COLO829 (cell line): ENCODE data around the gene DNAJC3.
"Not testable (repeated sequence)": the region's sequence is repeated elsewhere in the genome, so short reads cannot be mapped to it uniquely, and the experiment has no call there.

Source experiments
- DNase-seq: peaks from one replicate; pipeline ENCODE4 v3.0.0; 2012; ENCODE audit warnings: low spot score

DNAJC3 gene

DNA sequence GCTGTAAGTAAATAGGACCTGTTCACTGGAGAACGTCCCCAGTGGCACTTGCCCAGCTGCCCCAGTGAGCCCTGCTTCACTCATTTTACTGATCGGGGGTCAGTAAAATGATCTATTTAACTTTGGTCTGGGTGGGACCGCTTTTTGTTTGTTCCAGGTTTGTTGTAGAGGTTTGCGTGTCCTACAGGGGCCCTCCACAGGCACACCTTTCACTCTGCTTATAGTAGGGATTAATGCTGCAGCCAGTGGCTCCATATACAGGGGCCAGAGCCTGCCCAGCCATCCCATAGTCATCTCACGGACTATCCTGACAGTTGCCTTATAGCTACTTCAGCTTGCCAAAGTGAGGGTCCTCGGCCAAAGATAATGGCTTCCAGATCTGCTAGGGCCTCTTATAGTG, 104.1 kb downstream of the DNAJC3 start:
- no peak for DNase-seq

DNA sequence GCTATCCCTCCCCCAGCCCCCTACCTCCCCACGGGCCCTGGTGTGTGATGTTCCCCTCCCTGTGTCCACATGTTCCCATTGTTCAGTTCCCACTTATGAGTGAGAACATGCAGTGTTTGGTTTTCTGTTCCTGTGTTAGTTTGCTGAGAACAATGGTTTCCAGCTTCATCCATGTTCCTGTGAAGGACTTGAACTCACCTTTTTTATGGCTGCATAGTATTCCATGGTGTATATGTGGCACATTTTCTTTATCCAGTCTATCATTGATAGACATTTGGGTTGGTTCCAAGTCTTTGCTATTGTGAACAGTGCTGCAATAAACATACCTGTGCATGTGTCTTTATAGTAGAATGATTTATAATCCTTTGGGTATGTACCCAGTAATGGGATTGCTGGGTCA, 105.0 kb downstream of the DNAJC3 start:
- DNase-seq, result not testable (repeated sequence)

- DNase-seq, result no peak
These were observed 106.8 kb downstream of the DNAJC3 start for GRCh38 chr13:95783747-95784146.

DNA sequence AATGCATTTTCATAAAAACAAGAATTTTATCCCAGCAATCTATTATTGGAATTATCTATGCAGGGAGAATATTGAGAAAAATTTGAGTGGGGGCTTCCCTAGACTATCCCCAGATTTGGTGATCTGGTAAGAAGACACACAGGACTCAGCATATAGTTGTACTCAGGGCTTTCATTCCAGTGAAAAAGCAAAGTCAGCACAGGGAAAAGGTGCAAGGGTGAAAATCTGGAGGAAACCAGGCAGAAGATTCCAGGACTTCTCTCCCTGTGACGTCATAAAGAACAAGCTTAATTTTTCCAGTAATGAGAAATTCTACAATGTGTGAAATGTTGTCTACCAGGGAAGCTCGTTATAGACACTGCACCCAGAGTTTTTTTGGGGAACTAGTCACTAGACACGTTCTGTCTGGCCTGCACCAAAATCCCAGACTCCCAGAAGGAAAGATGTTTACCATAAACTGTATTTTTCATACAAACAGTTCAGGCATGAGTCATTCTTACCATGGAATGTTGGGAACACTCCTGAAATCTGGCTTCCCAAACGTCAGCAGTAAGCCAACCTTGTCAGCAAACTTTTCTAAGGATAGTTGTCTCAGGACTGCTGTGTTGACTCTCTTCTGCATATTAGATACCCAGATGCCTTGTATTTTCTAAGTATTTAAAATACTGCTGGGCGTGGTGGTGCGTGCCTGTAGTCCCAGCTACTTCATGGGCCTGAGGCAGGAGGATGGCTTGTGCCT, 107.4 kb downstream of the DNAJC3 start:
- DNase-seq, result peak; percentile 13

DNA sequence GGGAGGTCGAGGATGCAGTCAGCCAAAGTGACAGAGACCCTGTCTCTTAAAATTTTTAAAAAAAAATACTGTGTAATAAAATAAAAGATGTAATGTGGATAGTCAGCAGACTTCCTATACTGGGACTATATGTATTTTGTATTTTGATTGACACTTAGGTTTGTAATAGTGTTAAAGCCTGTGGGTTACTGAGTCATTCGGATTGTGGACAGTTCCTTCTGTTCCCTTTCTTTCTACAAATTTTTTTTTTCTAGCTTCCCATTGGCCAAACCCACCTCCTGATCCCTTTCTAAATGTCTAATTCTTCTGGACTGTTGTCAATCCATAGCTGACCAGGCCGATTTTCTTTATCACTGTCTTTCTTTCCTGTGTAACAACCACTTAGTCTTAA, 108.0 kb downstream of the DNAJC3 start:
- no peak for DNase-seq

DNA sequence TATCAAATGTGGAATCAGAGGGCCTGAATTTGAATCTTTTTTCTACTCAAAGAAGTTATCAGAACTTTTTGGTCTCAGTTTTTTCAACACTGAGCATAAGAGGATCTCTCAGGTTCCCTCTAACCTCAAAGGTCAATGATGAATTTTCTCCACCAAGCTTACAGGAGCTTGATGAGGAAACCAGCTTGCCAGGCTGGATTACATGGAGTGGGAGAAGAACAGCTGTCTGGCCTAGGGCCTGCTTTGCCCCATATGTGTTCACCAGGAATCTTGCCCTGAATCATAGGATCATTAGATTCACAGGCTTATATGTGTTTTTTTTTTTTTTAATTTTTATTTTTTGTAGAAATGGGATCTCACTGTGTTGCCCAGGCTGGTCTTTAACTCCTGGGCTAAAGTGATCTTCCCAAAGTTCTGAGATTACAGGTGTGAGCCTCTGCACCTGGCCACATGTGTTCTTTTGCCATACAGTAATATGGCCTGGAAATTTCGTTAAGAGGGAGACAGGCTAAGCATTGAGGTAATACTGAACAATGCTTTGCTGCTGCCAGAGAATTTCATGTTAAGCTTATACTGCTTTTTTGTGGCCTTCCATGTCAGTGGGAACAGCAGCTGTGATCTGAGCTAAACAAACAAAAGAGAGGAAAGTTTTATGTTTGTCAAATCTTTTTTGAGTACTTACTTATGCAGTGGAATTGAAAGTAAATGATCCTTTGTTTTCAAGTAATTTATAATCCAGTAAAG, 110.6 kb downstream of the DNAJC3 start:
- no peak for DNase-seq

DNA sequence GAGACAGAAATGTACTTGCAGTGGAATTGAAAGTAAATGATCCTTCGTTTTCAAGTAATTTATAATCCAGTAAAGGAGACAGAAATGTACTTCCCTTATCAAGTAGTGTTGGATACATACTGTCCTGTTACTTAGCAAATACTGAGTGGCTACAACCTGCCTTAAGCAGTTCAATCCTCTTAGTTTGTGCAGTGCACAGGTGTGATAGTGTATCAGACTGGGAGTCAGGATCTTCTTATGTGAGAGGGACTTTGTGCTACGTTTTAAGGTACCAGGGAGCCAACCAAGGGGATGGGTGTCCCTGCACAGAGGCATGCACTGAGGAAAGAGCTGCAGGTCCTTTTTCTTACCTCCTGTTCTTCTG, 111.1 kb downstream of the DNAJC3 start:
- no peak for DNase-seq

GRCh38 chr13:95789315-95789714, 112.4 kb downstream of the DNAJC3 start:
- not testable (repeated sequence) for DNase-seq

GRCh38 chr13:95791084-95791722, 114.3 kb downstream of the DNAJC3 start:
- DNase-seq, result no peak

GRCh38 chr13:95793018-95793555, 116.1 kb downstream of the DNAJC3 start:
- no peak for DNase-seq

DNA sequence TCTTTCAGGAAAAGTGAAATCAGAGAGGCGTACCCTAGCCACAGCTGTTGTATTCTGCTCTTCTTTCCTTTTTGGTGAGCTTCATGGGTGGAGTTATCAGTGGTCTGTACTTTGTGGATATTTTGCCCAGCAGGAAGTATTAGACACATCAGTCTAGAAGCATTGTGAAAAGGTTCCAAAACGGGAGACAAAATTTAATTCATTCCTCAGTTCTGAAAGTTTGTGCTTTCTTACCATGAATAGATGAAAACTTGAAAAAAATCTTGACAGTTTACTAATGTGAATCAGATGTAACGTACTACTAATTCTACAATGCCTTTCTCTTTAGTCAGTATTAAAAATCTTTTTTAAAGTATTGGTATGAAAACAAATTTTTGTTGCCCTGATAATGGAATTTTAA, 116.8 kb downstream of the DNAJC3 start:
- no peak for DNase-seq

GRCh38 chr13:95797016-95797415, 120.1 kb downstream of the DNAJC3 start:
- DNase-seq, result no peak

DNA sequence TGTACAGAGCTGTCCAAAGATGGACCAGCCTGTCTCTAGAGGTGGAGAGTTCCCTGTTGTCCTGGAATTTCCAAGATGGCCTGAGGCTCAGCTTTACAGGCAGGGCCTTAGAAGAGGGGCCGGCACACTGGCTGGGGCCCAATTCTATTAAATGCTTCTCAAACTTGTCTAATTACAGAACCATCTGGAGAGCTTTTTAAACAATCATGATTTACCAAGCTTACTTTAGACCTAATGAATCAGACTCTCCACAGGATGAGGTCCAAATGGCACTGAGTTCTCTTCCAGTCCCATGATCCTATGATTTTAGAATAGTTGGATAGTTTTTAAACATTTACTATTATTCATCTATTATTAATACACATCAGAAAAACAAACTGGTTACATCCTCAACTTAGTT, 123.5 kb downstream of the DNAJC3 start:
- no peak for DNase-seq

DNA sequence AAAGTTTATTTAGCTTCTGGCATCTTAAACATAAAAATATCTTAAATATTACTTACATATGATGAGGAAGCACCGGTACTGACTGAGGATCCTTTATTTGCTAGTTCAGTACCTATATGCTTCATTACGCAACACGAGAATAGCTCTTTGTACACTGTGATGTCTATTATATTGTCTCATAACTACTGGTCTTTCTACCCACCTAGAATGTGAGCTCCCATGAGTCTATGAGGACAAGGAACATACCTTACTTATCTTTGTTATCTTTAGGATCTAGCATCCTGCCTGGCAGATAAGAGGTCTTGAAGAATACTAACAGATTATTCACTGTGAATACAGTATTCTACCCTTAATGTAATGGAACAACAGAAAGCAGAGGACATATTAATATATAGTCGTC, 124.9 kb downstream of the DNAJC3 start:
- DNase-seq, result no peak

DNA sequence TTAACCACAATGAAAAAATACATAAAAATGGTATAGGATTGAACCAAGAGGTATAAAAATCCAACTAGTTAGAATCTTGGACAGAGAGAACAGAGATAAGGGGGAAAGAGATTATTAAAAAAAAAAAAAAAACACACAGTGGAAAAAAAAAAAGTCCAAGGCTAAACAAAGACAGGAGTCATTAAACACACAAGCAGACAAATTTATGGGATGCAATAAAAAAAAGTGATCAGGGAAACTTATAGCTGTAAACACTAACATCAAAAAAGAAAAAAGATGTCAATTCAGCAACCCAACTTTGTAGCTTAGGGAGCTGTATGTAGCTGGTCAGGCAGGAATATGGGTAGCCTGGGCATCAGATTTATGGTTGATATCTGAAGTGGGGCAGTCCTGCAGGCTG, 129.0 kb downstream of the DNAJC3 start:
- no peak for DNase-seq

- no peak for DNase-seq
These were observed 132.5 kb downstream of the DNAJC3 start for GRCh38 chr13:95809429-95809828.

GRCh38 chr13:95813139-95813538, 136.2 kb downstream of the DNAJC3 start:
- DNase-seq, result no peak

DNA sequence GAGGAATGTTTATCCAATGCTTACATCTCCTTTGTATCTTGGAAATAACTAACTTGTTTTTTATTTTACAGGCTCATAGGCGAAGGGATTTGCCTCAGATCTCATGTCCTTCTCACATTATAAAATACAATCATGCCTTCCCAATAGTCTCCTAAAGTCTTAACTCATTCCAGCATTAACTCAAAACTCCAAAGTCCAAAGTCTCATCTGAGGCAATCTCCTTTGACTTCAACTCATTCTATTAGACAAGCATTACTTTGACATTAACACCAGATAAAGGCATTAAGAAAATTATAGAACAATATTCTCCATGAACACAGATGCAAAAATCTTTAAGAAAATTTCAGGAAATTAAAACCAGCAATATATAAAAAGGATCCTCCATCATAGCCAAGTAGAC, 137.6 kb downstream of the DNAJC3 start:
- DNase-seq, result no peak

GRCh38 chr13:95822303-95822702, 145.4 kb downstream of the DNAJC3 start:
- no peak for DNase-seq

- no peak for DNase-seq
These were observed 156.2 kb downstream of the DNAJC3 start for GRCh38 chr13:95833126-95833525.

GRCh38 chr13:95833719-95834118, 156.8 kb downstream of the DNAJC3 start:
- DNase-seq, result peak; percentile 66

- peak; percentile 67 for DNase-seq
These were observed 157.3 kb downstream of the DNAJC3 start for GRCh38 chr13:95834134-95834765.

GRCh38 chr13:95841894-95842293, 165.0 kb downstream of the DNAJC3 start:
- DNase-seq, result no peak
